Measurements from ENCODE around the gene TCN2. TPM values are rescaled to one million over a fixed set of nuclear protein-coding genes. Genes with fewer than 3 reads are reported as not detected.

The TCN2 gene
- total RNA-seq, 1 experiment from 2014 or later: 7.3 TPM

- Histone ChIP-seq H3K4me1 (ENCODE audit: insufficient read depth, low read length, poor library complexity, severe bottlenecking) (no peaks in the 10 kb centered on the region), H3K27ac (ENCODE audit: low read depth, low read length, poor library complexity, severe bottlenecking) (no peak overlapping the region), H3K27me3 (replicated peaks; ENCODE audit: insufficient read depth, low read depth, low read length, poor library complexity) (no peaks in the 10 kb centered on the region), H3K4me3 (ENCODE audit: low read depth, low read length, poor library complexity, severe bottlenecking) (no peak overlapping the region), H3K36me3 (ENCODE audit: insufficient read depth, low read length, poor library complexity, severe bottlenecking) (no peaks in the 10 kb centered on the region), H3K9me3 (ENCODE audit: low read depth, low read length, poor library complexity, severe bottlenecking) (no peaks in the 10 kb centered on the region)
- intact Hi-C loops (cut with micrococcal nuclease; ENCODE audit: unreplicated experiment): no loop called here
- DNase-seq (ENCODE audit: low spot score): no peak
- CTCF ChIA-PET: no interaction called here
- no TSS peak for BruUV-seq (replicated peaks)
- POLR2A ChIA-PET (ENCODE audit: low non-redundant PET): no interaction called here
- TF ChIP-seq EZH2 (IDR thresholded peaks at IDR 0.05; ENCODE audit: borderline replicate concordance, low read depth, low read length, poor library complexity, severe bottlenecking): no peak
- TF ChIP-seq CTCF (conservative IDR thresholded peaks at IDR 0.05; ENCODE audit: low read depth, low read length): no peak
Observed at GRCh38 chr22:30654361-30654760, 47.4 kb downstream of the TCN2 start.

- no TSS peak for BruUV-seq (replicated peaks)
- H3K4me3 ChIP-seq (ENCODE audit: low read depth, low read length, poor library complexity, severe bottlenecking): no peak overlapping the region
- ChIA-PET POLR2A (ENCODE audit: low non-redundant PET) (no interaction called here), CTCF (interaction anchor here (0.7 kb wide), 1 partner anchor 24 kb away, joined by 11 read pairs; no protein-coding TSS in a partner anchor)
- no peaks in the 10 kb centered on the region for H3K36me3 ChIP-seq (ENCODE audit: insufficient read depth, low read length, poor library complexity, severe bottlenecking)
- no peak overlapping the region for H3K27ac ChIP-seq (ENCODE audit: low read depth, low read length, poor library complexity, severe bottlenecking)
- H3K4me1 ChIP-seq (ENCODE audit: insufficient read depth, low read length, poor library complexity, severe bottlenecking): no peaks in the 10 kb centered on the region
- intact Hi-C loops (cut with micrococcal nuclease; ENCODE audit: unreplicated experiment): no loop called here
- H3K27me3 ChIP-seq (replicated peaks; ENCODE audit: insufficient read depth, low read depth, low read length, poor library complexity): no peaks in the 10 kb centered on the region
- DNase-seq (ENCODE audit: low spot score): no peak
- no peaks in the 10 kb centered on the region for H3K9me3 ChIP-seq (ENCODE audit: low read depth, low read length, poor library complexity, severe bottlenecking)
- TF ChIP-seq EZH2 (IDR thresholded peaks at IDR 0.05; ENCODE audit: borderline replicate concordance, low read depth, low read length, poor library complexity, severe bottlenecking) (no peak), CTCF (conservative IDR thresholded peaks at IDR 0.05; ENCODE audit: low read depth, low read length) (no peak)
Observed at GRCh38 chr22:30655532-30655931, 48.6 kb downstream of the TCN2 start.

- Histone ChIP-seq H3K36me3 (ENCODE audit: insufficient read depth, low read length, poor library complexity, severe bottlenecking) (no peaks in the 10 kb centered on the region), H3K27ac (ENCODE audit: low read depth, low read length, poor library complexity, severe bottlenecking) (no peak overlapping the region), H3K4me3 (ENCODE audit: low read depth, low read length, poor library complexity, severe bottlenecking) (no peak overlapping the region), H3K9me3 (ENCODE audit: low read depth, low read length, poor library complexity, severe bottlenecking) (no peaks in the 10 kb centered on the region), H3K4me1 (ENCODE audit: insufficient read depth, low read length, poor library complexity, severe bottlenecking) (no peaks in the 10 kb centered on the region), H3K27me3 (replicated peaks; ENCODE audit: insufficient read depth, low read depth, low read length, poor library complexity) (no peaks in the 10 kb centered on the region)
- CTCF ChIA-PET: no interaction called here
- BruUV-seq (replicated peaks): no TSS peak
- no peak for DNase-seq (ENCODE audit: low spot score)
- no peak for TF ChIP-seq CTCF (conservative IDR thresholded peaks at IDR 0.05; ENCODE audit: low read depth, low read length)
- no peak for TF ChIP-seq EZH2 (IDR thresholded peaks at IDR 0.05; ENCODE audit: borderline replicate concordance, low read depth, low read length, poor library complexity, severe bottlenecking)
- POLR2A ChIA-PET (ENCODE audit: low non-redundant PET): no interaction called here
- intact Hi-C loops (cut with micrococcal nuclease; ENCODE audit: unreplicated experiment): no loop called here
Observed at GRCh38 chr22:30662040-30662439, 55.1 kb downstream of the TCN2 start.

All from A673 (cell line).